ENCODE results near the gene RAB3GAP1.
"Not testable (repeated sequence)": the region's sequence is repeated elsewhere in the genome, so short reads cannot be mapped to it uniquely, and the experiment has no call there.

Gene RAB3GAP1

DNA sequence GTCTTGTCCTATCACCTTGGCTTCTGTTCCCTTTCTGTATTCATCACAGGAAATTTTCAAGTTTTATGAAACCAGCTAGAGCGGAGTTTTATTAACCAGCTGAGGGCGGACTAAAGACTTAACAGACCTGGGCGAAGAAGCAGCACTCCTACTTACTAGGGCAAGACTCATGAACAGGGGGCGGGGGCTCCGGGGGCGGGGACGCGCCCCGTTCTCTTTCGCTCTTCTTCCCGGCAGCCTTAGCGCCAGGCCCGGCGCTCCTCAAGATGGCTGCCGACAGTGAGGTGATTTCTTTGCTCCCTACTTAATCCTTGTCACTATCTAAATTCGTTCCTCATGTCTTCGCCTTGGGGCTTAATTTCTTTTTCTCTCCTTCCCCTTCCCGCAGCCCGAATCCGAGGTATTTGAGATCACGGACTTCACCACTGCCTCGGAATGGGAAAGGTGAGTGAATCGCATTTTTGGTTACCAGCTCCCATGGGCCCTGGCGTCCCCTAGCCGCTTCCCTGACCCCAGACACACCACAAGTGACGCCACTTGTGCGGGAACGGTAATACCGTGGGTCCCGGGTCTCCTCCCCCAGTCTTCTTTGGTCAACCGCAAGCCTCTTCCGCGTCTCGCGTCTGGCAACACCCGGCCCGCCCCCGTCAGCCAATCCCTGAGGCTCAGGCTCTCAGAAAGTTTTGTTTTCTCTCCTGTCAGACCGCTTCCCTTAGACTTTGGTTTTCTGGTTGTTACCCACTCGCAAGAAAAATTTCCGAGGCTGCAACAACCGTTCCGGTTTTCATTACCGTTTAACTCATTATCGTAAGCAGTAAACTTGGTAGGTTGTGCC lies at the start of gene RAB3GAP1:
RAB3GAP1 (plus strand) TSS at position 251 of the 835 bp plus-strand sequence; CDS start at position 267, 16 bp downstream.
- DNase-seq (ENCODE audit: low read depth in 2 of 2), result peak; percentile 63 to 71

DNA sequence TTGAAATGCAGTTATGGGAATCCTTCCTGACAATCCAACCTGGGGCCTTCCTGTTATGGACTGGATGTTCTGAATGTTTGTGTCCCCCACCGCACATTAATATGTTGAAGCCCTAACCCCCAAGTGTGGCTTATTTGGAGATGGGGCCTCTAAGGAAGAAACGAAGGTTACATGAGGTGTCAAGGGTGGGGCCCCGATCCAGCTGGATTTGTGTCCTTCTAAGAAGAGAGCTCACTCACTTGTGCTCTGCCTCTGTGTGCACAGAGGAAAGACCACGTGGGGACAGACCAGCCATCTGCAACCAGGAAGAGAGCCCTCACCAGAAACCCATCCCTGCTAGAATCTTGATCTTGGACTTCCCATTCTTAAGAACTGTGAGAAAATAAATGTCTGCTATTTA lies 49.3 kb upstream of the RAB3GAP1 start:
- DNase-seq (ENCODE audit: low read depth in 2 of 2), result no peak

DNA sequence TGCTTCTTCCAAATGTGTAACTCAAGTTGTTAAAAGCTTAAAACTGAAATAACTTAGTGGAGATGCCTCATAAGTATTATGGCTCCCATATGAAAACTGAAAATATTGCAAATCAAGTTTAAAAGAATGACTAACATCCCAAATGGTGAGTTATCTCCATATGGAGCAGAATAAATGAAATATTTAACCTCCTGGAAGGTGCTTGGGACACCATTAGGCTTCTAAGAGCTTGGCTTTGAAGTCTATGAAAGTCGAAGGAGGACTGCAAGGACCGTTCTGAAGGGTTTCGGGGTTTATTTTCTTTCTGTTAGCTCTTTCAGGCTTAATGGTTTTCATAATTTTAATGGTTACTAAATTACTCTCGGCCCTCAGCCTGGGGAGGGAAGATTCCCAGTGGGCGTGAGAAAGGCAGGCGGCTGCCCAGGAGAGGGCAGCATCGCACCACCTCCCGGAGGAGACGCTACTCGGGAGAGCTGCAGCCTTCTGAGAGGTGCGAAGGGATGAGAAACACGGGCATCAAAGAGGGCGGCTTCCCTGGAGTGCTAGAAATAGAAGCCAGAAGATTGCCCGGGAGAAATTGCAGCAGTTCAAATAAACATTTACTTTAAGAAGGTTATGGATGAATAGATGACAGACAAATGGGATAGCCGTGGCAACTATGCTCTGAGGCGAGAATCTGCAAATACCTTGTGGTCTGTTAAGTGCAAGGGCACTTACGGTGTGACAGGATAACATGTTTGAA lies 47.9 kb upstream of the RAB3GAP1 start:
- peak; percentile 34 to 56 for DNase-seq (ENCODE audit: low read depth in 2 of 2)

DNA sequence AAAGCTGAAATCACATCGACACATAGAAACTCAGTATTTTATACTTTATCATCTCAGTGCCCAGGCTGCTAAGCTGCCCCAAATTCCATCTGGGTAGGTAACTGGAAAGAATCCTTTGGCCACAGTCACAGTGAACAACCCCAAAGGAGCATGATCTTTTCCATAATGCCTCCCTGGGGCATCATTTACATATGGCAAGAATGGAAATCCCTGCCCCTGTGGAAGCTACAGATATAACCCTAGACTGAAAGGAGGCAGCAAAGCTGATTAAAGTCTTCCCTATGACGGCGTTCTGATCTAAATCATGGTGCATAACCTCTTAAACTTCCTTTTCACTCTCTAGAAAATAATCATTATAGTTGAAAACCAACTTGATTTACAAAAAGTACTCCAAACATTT lies 46.3 kb upstream of the RAB3GAP1 start:
- DNase-seq (ENCODE audit: low read depth in 2 of 2), result no peak

DNA sequence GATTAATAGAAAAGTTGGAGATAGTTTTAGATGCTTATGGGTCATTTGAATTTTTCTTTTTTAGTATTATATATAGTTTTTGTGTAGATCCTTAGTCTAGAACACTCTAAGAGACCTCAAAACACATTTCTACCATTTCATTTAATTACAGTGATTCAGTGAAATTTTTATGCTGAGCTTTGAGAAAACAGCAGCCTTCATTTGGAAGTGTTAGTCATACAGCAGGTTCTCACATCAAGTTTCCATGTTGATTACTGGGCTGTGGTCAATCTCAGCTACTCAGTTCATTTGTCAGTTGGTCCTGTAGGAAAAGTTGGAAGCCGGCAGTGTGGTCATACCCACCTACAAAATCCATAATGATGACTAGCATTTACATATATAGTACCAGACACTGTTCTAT lies 42.8 kb upstream of the RAB3GAP1 start:
- no peak for DNase-seq (ENCODE audit: low read depth in 2 of 2)

DNA sequence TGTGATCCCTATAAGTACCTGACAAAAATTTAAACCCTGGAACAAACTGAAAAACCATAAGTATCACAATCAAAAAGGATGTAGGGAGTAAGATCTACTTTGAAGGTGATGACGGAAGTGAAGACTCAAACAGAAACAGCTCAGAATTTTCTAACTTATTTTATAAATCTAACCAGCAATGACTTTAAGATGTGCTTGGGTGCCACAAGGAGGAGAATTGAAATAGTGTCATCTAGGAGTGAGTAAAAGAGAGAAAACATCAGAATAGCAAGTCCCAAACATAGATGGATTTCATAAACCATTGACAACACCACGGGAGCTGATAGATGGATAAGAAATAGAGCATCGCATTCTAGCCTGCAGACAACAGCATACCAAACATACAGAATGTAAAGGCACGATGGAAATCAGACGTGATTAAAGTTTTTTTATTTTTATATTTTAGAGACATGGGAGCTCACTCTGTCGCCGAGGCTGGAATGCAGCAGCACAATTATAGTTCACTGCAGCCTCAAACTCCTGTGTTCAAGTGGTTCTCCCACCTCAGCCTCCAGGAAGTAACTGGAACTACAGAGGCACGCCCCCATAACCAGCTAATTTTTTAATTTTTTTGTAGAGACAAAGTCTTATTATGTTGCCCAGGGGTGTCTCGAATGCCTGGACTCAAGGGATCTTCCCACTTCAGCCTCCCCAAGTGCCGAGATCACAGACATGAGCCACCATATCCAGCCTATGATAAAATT lies 41.7 kb upstream of the RAB3GAP1 start:
- DNase-seq (ENCODE audit: low read depth in 2 of 2), result no peak

DNA sequence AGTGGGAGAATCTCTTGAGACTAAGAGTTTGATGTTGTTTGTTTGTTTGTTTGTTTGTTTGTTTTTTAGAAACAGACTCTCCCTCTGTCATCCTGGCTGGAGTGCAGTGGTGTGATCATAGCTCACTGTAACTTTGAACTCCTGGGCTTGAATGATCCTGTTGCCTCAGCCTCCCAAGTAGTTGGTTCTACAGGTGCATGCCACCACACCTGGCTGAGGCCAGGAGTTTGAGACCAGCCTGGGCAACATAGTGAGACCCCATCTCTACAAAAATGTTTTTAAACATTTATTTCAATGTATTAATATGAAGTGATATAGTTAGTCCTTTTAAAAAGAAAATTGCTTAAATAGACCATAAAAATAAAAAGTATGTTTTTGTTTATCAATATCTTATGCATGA lies 40.5 kb upstream of the RAB3GAP1 start:
- DNase-seq (ENCODE audit: low read depth in 2 of 2), result no peak

DNA sequence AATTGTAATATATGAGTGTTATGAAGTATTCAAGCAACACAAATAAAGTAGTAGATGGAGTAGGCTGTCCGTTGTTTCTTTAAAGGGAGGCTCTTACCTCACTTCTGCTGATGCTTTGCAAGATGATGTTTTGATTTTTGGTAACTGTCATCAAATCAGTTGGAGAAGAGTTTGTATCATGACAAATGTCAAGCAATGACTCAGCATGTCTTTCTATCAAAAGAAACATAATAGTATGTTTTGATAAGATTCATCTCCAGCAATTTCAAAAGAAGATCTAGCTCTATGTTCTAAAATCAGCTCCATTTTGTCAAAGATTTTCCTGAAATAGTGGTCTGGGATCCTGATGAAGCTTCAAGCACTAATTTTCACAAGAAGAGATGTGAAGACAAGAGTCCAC lies 30.5 kb upstream of the RAB3GAP1 start:
- no peak for DNase-seq (ENCODE audit: low read depth in 2 of 2)

DNA sequence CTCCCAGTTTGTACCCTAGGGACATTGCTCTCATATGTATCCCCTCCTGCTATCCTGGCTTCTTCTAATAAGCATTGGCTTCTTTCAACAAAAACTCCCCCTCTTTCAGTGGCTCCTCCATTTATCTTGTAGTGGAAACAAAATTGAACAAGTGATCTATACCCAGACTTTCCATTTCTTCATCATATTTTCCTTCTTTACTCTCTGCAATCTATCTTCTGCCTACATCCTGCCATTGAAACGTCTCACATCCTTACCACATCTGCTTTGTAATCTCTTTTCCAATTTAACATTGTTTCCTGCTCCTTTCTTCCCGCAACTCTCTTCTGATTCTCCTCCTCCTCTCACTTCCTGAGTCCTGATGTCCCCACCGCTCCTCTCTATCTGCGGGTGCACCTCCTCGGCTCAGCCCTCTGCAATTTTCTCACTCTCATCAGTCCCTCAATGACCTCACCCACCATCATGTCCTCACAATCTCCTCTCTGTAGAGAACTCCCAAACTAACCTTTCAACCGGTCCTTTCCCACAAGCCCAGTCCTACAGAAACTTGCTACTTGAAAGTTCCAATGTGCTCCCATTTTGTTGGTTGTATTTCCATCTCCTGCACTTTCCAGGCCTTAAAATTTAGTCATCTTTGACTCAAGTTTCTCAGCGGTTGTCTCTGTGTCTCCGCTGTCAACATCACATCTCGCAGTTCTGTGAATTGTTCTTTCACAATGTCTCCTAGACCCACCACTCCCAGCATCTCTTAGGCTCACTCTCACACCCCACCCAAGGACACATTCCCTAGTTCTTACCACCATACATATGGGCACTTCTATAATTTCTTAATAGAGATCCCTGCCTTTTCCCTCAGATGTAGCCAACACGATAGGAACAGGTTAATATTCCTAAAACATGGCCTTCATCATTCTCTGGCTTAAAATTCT lies 28.9 kb upstream of the RAB3GAP1 start:
- DNase-seq (ENCODE audit: low read depth in 2 of 2), result no peak

DNA sequence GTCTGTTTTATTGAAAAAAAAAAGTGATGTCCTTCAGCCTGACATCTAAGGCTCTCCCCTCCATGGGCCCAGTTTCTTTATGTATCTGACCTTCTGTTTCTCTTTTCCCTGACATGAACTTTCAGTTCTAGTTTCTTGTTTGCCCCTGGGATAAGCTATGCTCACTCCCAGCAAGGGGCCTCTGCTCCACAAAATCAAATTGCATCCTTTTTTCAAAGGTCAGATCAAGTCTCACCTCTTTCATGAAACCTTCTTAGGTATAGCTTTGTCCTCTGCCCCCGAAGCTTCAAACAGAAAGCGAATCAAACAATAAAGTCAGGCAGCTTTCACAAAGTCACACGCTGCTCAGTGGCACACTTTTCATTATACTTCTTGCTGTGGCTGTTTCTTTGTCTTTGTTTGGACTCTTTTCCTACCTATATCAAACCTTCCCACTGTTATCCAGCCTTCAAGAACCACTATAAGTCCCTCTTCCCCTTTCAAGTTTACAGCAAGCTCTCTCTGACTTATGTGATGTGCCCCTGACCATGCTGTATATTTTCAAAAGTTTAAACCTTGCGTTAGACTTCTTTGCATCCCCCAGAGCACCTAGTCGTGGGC lies 28.1 kb upstream of the RAB3GAP1 start:
- DNase-seq (ENCODE audit: low read depth in 2 of 2), result no peak

DNA sequence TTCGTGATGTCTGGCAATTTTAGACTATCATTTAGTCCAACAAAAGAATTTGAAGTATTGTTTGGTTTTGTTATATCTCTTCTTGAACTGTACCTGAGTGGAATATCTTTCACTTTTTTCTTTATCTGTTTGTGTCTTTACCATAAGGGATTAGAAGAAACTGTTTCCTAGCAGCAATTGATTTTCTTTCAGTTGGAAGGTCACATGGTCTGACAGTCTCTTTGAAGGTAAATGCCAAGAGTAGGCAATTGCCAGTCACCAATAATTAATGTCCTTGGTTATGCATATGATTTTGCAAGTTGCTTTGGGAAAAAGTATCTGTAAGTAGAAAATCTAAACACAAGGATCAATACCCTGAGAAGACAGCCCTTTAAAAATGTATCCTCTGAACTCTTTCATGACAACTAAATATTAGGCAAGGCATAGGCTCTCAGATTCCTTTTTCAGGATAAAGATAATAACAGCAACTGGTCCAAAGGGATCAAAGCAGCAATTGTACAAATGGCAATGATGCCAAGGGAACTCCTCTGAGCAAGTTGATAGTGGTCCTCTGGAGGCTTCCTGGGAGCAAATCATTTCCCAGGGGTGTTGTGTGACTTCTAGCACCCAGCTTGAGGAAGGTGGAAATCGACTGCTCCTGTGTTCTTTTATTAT lies 22.5 kb upstream of the RAB3GAP1 start:
- DNase-seq (ENCODE audit: low read depth in 2 of 2), result no peak

DNA sequence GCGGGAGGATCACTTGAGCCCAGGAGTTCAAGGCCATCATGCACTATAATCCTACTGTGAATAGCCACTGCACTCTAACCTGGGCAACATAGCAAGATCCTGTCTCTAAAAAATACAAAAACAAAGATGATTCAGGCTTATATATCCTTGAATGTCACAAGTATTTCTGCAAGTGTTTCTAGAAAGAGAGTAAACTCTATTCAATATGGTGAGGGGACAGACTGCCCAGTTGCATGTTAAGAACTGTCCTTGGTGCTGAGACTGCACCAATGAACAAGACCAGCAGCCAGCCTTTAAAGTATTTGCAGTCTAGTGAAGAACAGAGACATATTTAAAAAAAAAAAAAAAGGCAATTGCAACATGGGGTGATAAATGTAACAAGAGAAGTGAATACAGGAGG lies 21.3 kb upstream of the RAB3GAP1 start:
- DNase-seq (ENCODE audit: low read depth in 2 of 2), result no peak

DNA sequence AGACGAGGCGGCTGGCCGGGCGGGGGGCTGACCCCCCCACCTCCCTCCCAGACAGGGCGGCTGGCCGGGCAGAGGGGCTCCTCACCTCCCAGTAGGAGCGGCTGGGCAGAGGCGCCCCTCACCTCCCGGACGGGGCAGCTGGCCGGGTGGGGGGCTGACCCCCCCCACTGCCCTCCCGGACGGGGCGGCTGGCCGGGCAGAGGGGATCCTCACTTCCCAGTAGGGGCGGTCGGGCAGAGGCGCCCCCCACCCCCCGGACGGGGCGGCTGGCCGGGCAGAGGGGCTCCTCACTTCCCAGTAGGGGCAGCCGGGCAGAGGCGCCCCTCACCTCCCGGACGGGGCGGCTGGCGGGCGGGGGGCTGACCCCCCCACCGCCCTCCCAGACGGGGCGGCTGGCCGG lies 18.9 kb upstream of the RAB3GAP1 start:
- DNase-seq (ENCODE audit: low read depth in 2 of 2), result not testable (repeated sequence)

DNA sequence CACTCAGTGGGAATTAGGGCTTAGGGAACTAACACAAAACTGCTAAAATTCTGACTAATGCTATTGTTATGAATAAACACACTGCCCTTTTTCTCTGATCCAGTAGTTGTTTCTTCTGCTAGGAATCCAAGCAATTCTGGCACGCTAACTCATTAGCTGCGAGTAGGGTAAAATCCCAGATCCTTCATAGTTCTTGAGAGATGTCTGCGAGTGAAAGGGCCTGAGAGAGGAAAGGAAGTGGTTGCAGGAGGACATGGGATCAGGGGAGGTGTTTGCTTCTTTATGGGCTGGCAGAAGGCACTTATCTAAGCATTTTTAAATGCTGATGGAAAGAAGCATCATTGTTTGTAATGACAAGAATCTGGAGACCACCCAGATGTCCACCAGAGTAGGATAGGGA lies 14.3 kb upstream of the RAB3GAP1 start:
- no peak for DNase-seq (ENCODE audit: low read depth in 2 of 2)

DNA sequence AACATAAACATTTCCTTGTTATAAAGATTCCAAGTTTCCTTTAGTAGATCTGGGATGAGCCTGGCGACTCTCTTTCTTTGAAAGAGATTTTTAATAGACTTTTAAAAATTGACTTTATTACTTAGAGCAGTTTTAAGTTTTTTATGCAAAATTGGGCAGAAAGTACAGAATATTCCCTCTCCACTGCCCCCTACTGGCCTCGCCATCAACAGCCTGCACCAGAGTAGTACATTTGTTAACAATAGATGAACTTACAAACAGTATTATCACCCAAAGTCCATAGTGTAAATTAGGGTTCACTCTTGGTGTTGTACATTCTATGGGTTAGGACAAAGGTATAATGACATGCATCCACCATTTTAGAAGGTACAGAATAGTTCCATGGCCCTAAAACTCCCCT lies 8.7 kb upstream of the RAB3GAP1 start:
- DNase-seq (ENCODE audit: low read depth in 2 of 2), result no peak

DNA sequence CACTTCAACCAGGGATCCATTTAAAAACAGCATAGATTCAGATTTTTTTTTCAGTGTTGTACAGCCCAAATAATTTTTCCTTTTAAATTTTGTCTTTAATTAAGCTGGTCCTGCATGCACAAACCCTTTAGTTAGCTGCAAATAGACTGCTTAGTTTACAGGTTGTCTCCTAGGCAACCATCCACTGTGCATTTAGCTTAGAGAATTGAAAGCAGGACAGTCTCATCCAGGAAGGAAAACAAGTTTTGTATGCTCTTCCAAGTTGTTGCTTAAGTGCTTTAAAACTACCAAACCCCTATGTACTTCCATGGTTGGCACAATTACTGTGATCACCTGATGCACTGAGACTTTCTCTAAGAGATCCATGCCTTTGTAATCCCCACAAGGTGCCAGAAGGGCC lies 4.8 kb upstream of the RAB3GAP1 start, which contains the start of gene MAP3K19:
MAP3K19 (minus strand) TSS at position 148 of the 400 bp plus-strand sequence. CDS start 22,800 bp downstream, outside the sequence.
- no peak for DNase-seq (ENCODE audit: low read depth in 2 of 2)

DNA sequence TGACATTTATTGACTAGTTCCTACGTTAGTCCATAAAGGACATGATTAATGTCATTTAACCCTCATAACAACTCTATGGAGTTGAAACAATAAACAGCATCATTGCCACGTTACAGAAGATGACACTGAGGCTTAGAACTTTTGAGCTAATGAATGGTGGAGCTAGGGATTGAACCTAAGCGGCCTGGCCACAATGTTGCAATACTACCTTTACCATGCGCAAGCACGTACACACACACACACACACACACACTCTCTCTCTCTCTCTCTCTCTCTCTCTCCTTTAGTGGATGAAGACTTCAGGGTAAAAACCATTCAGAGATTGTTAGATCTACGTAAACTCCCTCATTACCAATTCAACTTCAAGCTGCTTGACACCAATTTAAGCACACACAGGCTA lies 4.0 kb upstream of the RAB3GAP1 start:
- DNase-seq (ENCODE audit: low read depth in 2 of 2), result no peak

DNA sequence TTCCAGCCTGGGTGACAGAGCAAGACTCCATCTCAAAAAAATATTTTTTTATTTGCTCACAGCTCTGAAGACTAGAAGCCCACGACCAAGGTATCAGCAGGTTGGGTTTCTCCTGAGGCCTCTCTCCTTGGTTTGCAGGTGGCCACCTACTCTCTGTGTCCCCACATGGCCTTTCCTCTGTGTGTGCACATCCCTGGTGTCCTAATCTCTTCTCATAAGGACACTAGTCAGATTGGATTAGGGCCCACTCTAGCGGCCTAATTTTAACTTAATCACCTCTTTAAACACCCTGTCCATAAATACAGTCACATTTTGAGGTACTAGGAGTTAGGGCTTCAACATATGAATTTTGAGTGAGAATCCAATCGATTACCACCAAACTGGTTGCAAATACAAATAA lies 2.0 kb upstream of the RAB3GAP1 start:
- no peak for DNase-seq (ENCODE audit: low read depth in 2 of 2)

DNA sequence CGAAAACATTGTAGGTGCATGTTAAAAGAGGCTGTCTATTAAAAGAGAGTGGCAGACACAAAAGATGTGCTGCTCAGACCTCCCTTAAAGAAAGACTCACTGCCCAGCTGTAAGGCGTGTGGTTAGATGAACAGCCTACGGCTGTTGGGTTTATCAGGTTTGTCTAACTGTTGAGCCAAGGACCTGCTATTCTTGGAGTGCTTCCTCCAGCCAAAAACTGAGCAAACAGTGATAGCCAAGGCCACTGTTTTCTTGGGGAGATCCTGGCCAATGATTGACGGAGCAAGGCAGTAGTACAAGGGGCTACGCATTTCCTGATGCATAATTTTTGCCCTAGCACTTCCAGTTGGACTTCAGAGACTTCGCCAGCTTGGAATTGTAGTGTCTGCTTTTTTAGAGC lies 1.4 kb upstream of the RAB3GAP1 start:
- no peak for DNase-seq (ENCODE audit: low read depth in 2 of 2)

DNA sequence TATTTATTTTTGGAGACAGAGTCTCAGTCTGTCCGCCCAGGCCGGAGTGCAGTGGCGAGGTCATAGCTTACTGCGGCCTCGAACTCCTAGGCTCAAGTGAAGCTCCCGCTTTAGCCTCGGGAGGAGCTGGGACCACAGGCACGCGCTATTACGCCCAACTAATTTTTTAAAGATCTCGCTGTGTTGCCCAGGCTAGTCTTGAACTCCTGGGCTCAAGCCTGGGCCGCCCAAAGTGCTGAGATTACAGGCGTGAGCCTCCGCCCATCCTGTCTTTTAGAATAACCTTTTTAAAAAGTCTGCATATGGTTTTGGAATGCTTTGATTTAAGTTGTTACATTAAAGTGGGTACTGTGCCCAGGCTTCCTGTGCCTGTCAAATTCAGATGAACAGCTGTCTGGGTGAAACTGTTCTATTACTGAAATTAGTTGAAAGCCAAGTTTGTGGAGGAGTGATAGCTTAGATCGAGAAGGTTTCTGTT lies 944 bp downstream of the RAB3GAP1 start:
- no peak for DNase-seq (ENCODE audit: low read depth in 2 of 2)
